ENCODE results near the gene SUPV3L1. TPM values are rescaled to one million over a fixed set of nuclear protein-coding genes. Genes with fewer than 3 reads are reported as not detected.

The SUPV3L1 gene
- total RNA-seq, 1 donor from 2014 or later = 20.5 TPM

- no peak overlapping the region for H3K4me3 ChIP-seq
- intact Hi-C loops (cut with DNase I) = no loop called here
- H3K36me3 ChIP-seq = no peaks in the 10 kb centered on the region
These were observed 50.1 kb downstream of the SUPV3L1 start for GRCh38 chr10:69230128-69230527.

GRCh38 chr10:69232252-69232651, 52.2 kb downstream of the SUPV3L1 start:
- Histone ChIP-seq H3K4me1 (peaks cover 6% of the 10 kb centered on the region), H3K27ac (no peak overlapping the region), H3K27me3 (ENCODE audit: low read depth) (no peaks in the 10 kb centered on the region), H3K4me3 (no peak overlapping the region), H3K9me3 (no peaks in the 10 kb centered on the region), H3K36me3 (no peaks in the 10 kb centered on the region)
- ATAC-seq (peak in 1 of 2 donors; percentile 38), DNase-seq (no peak)
- intact Hi-C loops (cut with DNase I) = no loop called here
- TF ChIP-seq CTCF (IDR thresholded peaks at IDR 0.05) = no peak

More at GRCh38 chr10:69230128-69230527, 50.1 kb downstream of the SUPV3L1 start:
- H3K9me3 ChIP-seq = no peaks in the 10 kb centered on the region
- no peaks in the 10 kb centered on the region for H3K27me3 ChIP-seq (ENCODE audit: low read depth)
- no peak for TF ChIP-seq CTCF (IDR thresholded peaks at IDR 0.05)
- peaks cover 9% of the 10 kb centered on the region for H3K4me1 ChIP-seq
- DNase-seq (no peak), ATAC-seq (no peak)
- H3K27ac ChIP-seq = no peak overlapping the region

- DNase-seq (no peak), ATAC-seq (no peak)
- no peaks in the 10 kb centered on the region for H3K36me3 ChIP-seq
- H3K27ac ChIP-seq = no peak overlapping the region
- no peaks in the 10 kb centered on the region for H3K9me3 ChIP-seq
- no peaks in the 10 kb centered on the region for H3K27me3 ChIP-seq (ENCODE audit: low read depth)
- intact Hi-C loops (cut with DNase I) = no loop called here
- peaks cover 12% of the 10 kb centered on the region for H3K4me1 ChIP-seq
- TF ChIP-seq CTCF (IDR thresholded peaks at IDR 0.05) = no peak
- H3K4me3 ChIP-seq = no peak overlapping the region
These were observed 52.9 kb downstream of the SUPV3L1 start for GRCh38 chr10:69232736-69233480.

GRCh38 chr10:69234447-69234846, 54.4 kb downstream of the SUPV3L1 start:
- H3K27ac ChIP-seq = no peak overlapping the region
- no peak overlapping the region for H3K4me3 ChIP-seq
- peaks cover 13% of the 10 kb centered on the region for H3K4me1 ChIP-seq
- intact Hi-C loops (cut with DNase I) = no loop called here
- no peaks in the 10 kb centered on the region for H3K36me3 ChIP-seq
- no peaks in the 10 kb centered on the region for H3K27me3 ChIP-seq (ENCODE audit: low read depth)
- no peaks in the 10 kb centered on the region for H3K9me3 ChIP-seq
- ATAC-seq (no peak), DNase-seq (no peak)
- TF ChIP-seq CTCF (IDR thresholded peaks at IDR 0.05) = no peak

GRCh38 chr10:69237528-69238159, 57.6 kb downstream of the SUPV3L1 start:
- Histone ChIP-seq H3K9me3 (no peaks in the 10 kb centered on the region), H3K4me3 (no peak overlapping the region), H3K27ac (no peak overlapping the region), H3K36me3 (no peaks in the 10 kb centered on the region), H3K27me3 (ENCODE audit: low read depth) (no peaks in the 10 kb centered on the region), H3K4me1 (peaks cover 23% of the 10 kb centered on the region)
- peak; percentile 89 for DNase-seq
- TF ChIP-seq CTCF (IDR thresholded peaks at IDR 0.05) = peak; percentile 91
- intact Hi-C loops (cut with DNase I) = loop anchor here (5.0 kb wide), 1 partner anchor 155 kb away; no protein-coding TSS in a partner anchor
- peak; percentile 96 for ATAC-seq

Data from lower lobe of right lung (tissue), 2 donors.